Erythroblast (primary cell): ENCODE measurements around the gene BSN.

ENCODE experiments used
- GATA1 ChIP-seq: IDR thresholded peaks from 2 replicates; pipeline ENCODE4 v1.6.1; 2011; ENCODE audit warnings: low read depth, mild to moderate bottlenecking, control low read depth, low read length, moderate library complexity
- POLR2A ChIP-seq: IDR thresholded peaks from 2 replicates; pipeline ENCODE4 v1.6.1; 2011; ENCODE audit warnings: mild to moderate bottlenecking, low read length

DNA sequence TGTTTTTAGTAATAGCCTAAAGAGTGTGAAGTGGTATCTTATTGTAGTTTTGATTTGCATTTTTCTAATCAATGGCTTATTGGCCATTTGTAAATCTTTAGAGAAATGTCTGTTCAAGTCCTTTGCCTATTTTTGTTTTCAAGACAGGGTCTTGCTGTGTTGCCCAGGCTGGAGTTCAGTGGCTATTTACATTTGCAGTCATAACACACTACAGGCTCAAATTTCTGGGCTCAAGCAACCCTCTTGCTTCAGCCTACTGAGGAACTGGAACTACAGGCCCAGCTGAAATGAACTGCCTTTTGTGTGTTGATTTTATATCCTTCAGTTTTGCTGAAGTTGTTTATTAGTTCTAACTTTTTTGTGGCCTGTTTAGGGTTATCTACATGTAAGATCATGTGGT is 27.9 kb downstream of the BSN start:
- TF ChIP-seq POLR2A = no peak
- TF ChIP-seq GATA1 = no peak
